Loucy (cell line): ENCODE data around the gene KRTAP21-1.

ENCODE experiments used
- H2AFZ ChIP-seq: fragments of 200-600 bp; sonication (generic); 2 replicates; pipeline ENCODE4 v1.6.0; 2016; ENCODE audit warnings: antibody characterized with exemption, mild to moderate bottlenecking, low read length, moderate library complexity
- H3F3A ChIP-seq: fragments of 200-600 bp; 2 replicates; pipeline ENCODE4 v1.6.0; 2016; ENCODE audit warnings: antibody characterized with exemption, low read depth, mild to moderate bottlenecking
- H3K27me3 ChIP-seq: fragments of 200-600 bp; sonication (generic); 2 replicates; pipeline ENCODE4 v1.6.1; 2014; ENCODE audit warnings: low read length, mild to moderate bottlenecking; ENCODE audit not compliant: insufficient read depth, poor library complexity, severe bottlenecking
- H3K36me3 ChIP-seq: fragments of 200-600 bp; sonication (generic); 2 replicates; pipeline ENCODE4 v1.6.1; 2016; ENCODE audit warnings: low read length; ENCODE audit not compliant: insufficient read depth
- H3K4me1 ChIP-seq: fragments of 200-600 bp; sonication (generic); 2 replicates; pipeline ENCODE4 v1.5.1; 2014; ENCODE audit warnings: low read length, mild to moderate bottlenecking; ENCODE audit not compliant: insufficient read depth, poor library complexity, severe bottlenecking
- H3K4me2 ChIP-seq: fragments of 200-600 bp; sonication (generic); 2 replicates; pipeline ENCODE4 v1.6.0; 2014; ENCODE audit warnings: antibody characterized with exemption, low read length, low read depth, mild to moderate bottlenecking; ENCODE audit not compliant: poor library complexity, severe bottlenecking
- H3K4me3 ChIP-seq: fragments of 200-600 bp; sonication (generic); 2 replicates; pipeline ENCODE4 v1.5.1; 2014; ENCODE audit warnings: low read length, mild to moderate bottlenecking, mixed read lengths; ENCODE audit not compliant: poor library complexity, severe bottlenecking
- H3K79me2 ChIP-seq: fragments of 200-600 bp; sonication (generic); 2 replicates; pipeline ENCODE4 v1.6.1; 2014; ENCODE audit warnings: low read length; ENCODE audit not compliant: insufficient read depth
- H3K9ac ChIP-seq: fragments of 200-600 bp; sonication (generic); 2 replicates; pipeline ENCODE4 v1.6.0; 2014; ENCODE audit warnings: mild to moderate bottlenecking, low read depth, low read length, moderate library complexity; ENCODE audit not compliant: poor library complexity, severe bottlenecking
- H3K9me2 ChIP-seq: fragments of 200-600 bp; sonication (generic); replicated peaks from 2 replicates; pipeline ENCODE4 v1.6.1; 2016; ENCODE audit warnings: low read depth, low read length, mixed read lengths
- H3K9me3 ChIP-seq: fragments of 200-600 bp; sonication (generic); 2 replicates; pipeline ENCODE4 v1.6.1; 2014; ENCODE audit warnings: mild to moderate bottlenecking, antibody characterized with exemption, low read length, low read depth; ENCODE audit not compliant: insufficient read depth
- H4K20me1 ChIP-seq: fragments of 200-600 bp; sonication (generic); 2 replicates; pipeline ENCODE4 v1.6.0; 2014; ENCODE audit warnings: antibody characterized with exemption, low read length, mild to moderate bottlenecking; ENCODE audit not compliant: insufficient read depth, poor library complexity, severe bottlenecking
- CTCF ChIP-seq: fragments of 200-600 bp; sonication (generic); conservative IDR thresholded peaks from 2 replicates; pipeline ENCODE4 v1.5.1; 2014; ENCODE audit warnings: mild to moderate bottlenecking, antibody characterized with exemption, low read length
- EZH2phosphoT487 ChIP-seq: fragments of 200-600 bp; IDR thresholded peaks from 2 replicates; pipeline ENCODE4 v1.6.1; 2018; ENCODE audit warnings: antibody characterized with exemption, mild to moderate bottlenecking, moderate library complexity, borderline replicate concordance

KRTAP21-1 gene

GRCh38 chr21:30713766-30714165, 41.5 kb downstream of the KRTAP21-1 start:
- H2AFZ ChIP-seq = no peak overlapping the region
- H3K4me3 ChIP-seq = no peak overlapping the region
- H3F3A ChIP-seq = no peaks in the 10 kb centered on the region
- no peaks in the 10 kb centered on the region for H3K9me3 ChIP-seq
- no peak overlapping the region for H3K9ac ChIP-seq
- TF ChIP-seq CTCF (no peak), EZH2phosphoT487 (no peak)
- no peaks in the 10 kb centered on the region for H4K20me1 ChIP-seq
- no peak overlapping the region for H3K4me2 ChIP-seq
- H3K79me2 ChIP-seq = no peaks in the 10 kb centered on the region
- no peaks in the 10 kb centered on the region for H3K36me3 ChIP-seq
- H3K4me1 ChIP-seq = no peaks in the 10 kb centered on the region
- no peaks in the 10 kb centered on the region for H3K27me3 ChIP-seq
- H3K9me2 ChIP-seq = no peaks in the 10 kb centered on the region

GRCh38 chr21:30710499-30710898, 44.7 kb downstream of the KRTAP21-1 start:
- H3K4me2 ChIP-seq = no peak overlapping the region
- no peaks in the 10 kb centered on the region for H3K79me2 ChIP-seq
- no peaks in the 10 kb centered on the region for H3F3A ChIP-seq
- H3K9me3 ChIP-seq = no peaks in the 10 kb centered on the region
- TF ChIP-seq EZH2phosphoT487 (no peak), CTCF (no peak)
- H4K20me1 ChIP-seq = no peaks in the 10 kb centered on the region
- H3K9ac ChIP-seq = no peak overlapping the region
- H3K27me3 ChIP-seq = no peaks in the 10 kb centered on the region
- H3K4me1 ChIP-seq = no peaks in the 10 kb centered on the region
- H2AFZ ChIP-seq = no peak overlapping the region
- H3K36me3 ChIP-seq = no peaks in the 10 kb centered on the region
- H3K4me3 ChIP-seq = no peak overlapping the region
- H3K9me2 ChIP-seq = no peaks in the 10 kb centered on the region

- Histone ChIP-seq H3F3A (no peaks in the 10 kb centered on the region), H4K20me1 (no peaks in the 10 kb centered on the region), H3K4me3 (no peak overlapping the region), H2AFZ (no peak overlapping the region), H3K9me3 (no peaks in the 10 kb centered on the region), H3K4me1 (no peaks in the 10 kb centered on the region), H3K4me2 (no peak overlapping the region), H3K27me3 (no peaks in the 10 kb centered on the region), H3K79me2 (no peaks in the 10 kb centered on the region), H3K36me3 (no peaks in the 10 kb centered on the region), H3K9ac (no peak overlapping the region), H3K9me2 (no peaks in the 10 kb centered on the region)
- TF ChIP-seq EZH2phosphoT487 (no peak), CTCF (no peak)
Observed at GRCh38 chr21:30707409-30707808, 47.8 kb downstream of the KRTAP21-1 start.
